Medulla oblongata (tissue), 1 donor: Measurements from ENCODE around the gene AHNAK.
"Not testable (repeated sequence)": the region's sequence is repeated elsewhere in the genome, so short reads cannot be mapped to it uniquely, and the experiment has no call there.

Experiments
- DNase-seq: peaks from one replicate; pipeline ENCODE4 v3.0.0-alpha.2; 2015; ENCODE audit errors: extremely low spot score

The AHNAK gene

DNA sequence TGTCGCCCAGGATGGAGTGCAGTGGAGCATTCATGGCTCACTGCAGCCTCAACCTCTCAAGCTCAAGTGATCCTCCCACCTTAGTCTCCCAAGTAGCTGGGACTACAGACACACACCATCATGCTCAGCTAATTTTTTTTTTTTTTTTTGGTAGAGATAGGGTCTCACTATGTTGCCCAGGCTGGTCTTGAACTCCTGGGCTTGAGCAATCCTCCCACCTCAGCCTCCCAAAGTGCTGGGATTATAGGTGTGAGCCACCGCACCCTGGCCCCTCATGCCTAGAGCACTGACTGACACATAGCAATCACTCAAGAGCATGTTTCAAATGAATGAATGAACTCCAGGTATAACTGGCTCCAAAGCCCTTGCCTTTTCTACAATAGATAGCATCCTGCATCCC lies 3.9 kb upstream of the AHNAK start:
- not testable (repeated sequence) for DNase-seq

DNA sequence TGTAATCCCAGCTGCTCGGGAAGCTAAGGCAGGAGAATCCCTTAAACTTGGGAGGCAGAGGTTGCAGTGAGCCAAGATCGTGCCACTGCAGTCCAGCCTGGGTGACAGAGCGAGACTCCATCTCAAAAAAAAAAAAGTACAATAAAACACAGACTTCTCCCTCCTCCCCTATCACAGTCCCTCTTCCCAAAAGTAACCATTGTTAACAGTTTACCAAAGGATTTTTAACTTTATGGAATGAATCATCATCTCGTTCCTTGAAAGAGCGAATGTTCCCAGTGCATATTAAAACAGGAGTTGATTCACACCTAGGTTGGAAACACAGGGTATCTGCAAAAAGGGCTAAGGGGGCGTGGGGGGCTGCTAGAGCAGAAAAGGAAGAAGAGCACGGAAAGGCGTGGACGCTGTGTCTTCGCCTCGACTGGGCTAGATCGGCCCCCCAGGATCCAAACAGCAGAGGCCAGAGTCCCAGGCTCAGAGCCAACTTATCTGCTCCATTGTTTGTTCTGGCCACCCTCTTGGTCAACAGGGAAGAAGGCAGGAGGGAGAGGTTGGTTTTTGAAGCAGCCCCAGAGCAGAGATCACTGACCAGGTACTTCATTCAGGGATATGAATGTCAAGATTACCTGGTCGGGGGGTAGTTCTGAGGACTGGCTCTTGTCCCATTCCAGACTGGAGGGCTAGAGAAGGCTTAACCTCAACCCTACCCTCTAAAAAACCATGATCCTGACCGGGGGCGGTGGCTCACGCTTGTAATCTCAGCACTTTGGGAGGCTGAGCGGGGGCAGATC lies 2.1 kb upstream of the AHNAK start:
- DNase-seq = no peak

DNA sequence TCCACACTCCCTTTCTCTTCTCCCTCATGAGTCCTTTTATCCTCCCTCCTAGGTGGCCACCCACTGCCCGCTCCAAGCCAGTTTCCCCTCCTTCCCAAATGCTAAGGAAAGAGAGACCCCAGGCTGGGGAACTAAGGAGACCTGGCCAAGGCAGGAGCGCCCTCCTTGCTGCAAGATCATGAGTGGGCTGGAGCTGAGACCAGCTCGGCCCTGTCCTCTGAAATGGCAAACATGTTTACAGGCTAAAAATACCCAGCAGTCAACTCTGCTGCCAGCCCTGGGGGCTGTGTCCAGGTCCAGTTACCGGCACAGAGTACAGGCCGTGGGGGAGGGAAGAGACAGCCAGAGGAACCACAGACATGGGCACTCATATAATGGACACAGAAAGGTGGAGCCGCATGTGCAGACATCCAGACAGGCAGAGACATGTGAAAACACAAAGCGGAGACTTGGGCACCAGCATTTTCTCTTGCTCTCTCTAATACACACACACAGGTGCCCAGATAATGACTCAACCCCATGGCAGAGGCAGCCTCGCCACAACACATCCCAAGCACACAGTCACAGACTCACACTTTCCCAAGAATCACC lies 1.2 kb upstream of the AHNAK start:
- no peak for DNase-seq

DNA sequence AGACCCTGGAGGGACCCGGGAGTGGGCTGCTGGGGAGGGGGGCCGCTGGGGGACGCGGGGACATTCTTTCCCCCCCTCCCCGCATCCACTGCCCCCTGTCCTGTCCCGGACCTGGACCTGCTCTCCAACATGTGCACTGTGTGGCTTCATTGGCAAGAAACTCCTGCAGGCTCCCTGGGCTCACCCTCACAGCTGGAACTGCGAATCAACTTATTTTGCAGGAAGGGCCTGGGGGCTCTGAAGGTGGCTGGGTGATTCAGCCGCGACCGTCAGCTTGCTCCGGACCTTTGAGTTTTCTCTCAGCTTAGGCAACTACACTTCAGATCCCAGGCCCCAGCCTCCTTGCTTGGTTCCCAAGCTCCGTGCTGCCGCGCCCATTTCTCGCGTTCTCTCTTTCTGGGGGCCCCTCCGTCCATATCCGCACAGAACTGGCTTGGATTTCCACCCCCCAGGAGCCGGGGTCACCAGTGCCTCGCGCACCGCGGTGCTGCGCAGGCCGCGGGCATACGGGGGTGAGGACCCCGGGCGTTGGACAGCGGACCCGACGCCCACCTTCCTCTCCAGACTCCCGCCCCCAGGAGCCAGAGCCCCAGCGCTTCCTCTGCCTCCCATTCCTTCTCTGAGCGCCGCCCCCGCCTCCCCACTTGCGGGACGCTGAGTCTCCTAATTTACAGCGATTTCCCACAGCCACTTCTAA lies 471 bp upstream of the AHNAK start:
- no peak for DNase-seq

DNA sequence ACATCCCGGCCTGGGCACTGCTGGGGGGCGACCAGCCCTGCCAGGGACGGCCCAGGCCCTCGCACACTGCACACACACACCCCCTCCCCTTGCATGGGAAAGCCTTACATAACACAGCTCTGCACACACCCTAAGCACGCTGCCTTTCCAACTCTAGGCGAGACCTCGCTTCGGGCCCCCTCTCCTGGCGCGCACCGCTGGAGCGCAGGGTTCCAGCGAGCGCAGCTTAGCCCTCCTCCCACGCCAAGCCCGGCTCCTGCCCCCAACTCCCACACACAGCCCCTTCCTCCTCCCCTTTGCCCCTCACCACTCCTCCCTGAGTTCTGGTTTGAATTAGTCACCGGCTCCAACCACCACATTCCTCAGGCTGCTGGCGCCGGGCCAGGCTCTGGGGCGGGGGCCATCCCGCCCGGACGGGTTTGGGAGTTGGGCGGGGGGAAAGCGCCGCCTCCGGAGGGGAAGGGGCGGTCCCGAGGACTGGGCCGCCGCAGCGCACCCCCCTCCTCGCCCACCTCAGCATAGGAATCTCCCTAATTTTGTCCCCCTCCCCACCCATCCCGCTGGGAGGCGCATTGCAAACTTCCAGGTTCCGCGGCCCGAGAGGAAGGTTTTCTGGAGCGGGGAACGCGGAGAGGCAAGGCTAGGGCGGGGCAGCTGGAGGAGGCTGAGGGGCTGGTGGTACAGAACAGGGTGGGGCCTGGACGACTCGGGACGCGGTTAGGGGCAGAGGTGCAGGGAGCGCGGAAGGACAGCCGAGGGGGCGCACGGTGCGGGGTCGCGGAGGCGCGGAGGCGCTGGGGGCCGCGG lies 966 bp downstream of the AHNAK start:
- peak; percentile 74 for DNase-seq

DNA sequence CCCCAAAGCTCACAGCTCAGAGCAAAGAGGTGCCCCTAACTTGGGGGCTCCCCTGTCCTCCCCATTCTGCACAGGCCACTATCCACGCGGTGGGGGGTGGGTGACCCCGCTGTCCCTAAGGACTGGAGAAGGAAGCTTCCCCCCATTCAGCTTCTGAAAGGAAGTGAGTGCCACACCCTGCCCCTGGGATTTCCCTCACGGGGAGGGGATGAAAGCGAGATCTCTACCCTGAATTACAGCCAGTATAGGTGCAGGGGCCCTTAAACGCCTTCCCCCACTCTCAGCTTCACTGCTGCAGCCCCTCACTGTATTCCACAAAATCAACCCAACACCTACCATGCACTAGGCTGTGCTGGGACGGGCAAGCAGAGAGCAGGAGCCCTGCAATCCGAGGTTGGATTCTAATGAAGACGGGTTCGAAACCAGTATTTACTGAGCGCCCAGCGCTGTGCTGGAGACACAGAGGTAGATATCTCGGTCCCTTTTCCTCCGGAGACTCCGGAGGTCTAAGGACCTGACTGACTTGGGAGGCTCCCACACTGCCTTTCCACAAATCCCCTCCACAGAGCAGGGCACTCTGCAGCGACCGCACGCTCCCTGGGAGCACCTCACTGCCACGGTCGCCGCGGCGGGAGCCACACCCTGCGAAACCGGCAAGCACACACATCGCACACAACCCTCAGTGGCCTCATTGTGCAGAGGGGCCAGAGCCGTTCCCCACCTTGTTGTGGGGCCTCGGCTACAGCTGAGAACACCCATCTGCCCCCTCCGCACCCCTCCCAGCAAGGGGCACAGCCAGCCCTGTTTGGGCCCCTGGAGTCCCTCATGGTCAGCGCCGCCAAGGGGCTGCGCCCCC lies 1.8 kb downstream of the AHNAK start:
- DNase-seq = no peak

DNA sequence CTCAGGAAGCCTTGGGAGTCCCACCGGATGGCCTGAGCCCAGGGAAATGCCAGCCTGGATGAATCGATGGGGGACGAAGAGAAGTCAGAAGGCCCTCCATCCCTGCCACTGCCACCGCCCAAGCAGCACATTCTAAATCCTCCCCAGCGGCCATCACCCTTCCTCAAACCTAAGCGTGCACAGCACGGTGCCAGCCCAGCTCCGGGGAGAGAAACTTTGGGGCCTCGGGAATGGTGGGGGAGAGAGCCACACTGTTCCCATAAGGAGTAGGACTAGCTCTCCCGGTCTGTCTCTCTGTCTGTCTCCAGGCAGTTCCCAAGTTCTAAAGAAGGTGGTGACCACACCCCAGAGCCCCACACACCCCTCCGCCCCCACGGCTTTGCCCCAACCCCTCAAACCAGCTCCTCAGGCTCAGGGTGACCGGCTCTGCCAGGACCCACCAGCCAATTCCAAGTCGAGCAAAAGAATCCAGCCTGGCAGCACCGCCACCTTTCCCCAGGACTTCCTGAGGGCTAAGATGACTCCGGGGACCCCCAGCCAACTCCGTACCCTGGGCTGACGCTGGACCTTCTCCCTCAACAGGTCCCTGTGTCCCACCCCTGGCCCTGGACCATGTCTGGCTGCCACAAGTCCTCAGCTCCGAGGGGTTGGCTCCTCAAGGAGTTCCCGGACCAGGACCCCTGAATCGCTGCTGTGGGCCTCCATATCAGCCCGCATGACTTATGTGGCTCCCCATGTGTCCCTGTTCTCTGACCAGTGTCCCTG lies 2.7 kb downstream of the AHNAK start:
- DNase-seq = no peak

DNA sequence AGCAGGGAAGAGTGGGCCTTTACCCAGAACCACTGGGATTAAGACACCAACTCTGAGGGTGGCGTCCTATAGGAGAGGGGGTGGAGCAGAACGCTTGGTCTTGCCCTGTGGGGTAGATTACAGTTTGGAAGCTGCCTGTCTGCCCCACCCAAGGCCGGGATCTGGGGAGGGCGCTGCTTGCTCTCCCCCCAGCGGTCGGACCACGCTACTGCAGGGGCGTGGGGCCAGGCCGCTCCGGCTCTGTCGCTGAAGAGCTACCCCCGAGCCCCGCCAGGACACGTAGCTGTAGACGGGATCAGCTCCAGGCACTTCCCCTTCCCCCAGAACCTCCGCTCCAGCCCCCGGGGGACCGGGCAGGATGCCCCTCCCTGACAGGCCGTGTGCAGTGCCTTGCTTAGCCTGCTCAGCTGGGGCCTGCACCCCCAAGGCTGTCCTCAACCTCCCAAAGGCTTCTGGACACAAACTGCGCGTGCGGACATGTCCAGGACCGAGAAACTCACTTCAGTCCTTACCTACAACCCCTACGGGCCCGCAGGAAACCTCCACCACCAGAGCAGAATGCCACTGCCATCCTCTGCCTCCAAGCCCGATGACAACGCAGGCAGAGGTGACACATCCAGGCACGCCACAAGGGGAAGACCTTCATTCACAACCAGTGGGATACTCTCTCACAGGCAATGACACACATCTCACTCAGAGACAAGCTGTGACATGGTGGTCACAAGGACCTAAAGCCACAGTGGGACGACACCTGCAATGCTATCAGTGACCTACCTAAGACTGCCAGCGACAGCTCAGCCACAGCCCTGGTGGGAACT lies 3.6 kb downstream of the AHNAK start:
- DNase-seq = peak; percentile 74

DNA sequence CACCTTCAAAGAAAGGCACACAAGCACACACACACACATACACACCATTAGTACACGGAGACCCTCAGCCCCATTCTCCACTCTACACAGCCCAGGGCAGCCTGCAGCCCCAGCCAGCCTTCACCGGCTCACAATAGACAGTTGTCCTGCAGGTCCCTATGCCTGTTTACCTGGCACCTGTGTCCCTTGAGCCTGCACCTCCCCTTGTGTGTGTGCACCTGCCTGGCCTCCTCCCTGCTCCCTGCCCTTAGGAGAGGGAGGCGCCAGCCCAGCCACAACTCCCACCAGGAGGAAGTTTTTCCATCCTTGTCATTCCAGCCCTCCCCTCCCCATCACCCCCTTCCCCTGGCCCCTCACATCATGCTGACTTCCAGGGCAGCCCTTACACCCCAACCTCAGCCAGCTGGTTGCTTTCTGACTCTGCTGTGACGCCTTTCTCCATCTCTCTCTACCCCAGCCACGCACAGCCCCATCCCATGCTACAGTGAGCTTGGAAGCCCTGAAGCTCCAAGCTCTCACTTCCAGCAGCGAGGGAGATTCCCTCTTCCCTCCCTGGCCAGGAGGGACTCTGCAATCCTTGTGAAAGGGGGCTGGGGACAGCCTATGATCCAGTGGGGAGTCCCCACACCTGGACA lies 4.4 kb downstream of the AHNAK start:
- DNase-seq = no peak

DNA sequence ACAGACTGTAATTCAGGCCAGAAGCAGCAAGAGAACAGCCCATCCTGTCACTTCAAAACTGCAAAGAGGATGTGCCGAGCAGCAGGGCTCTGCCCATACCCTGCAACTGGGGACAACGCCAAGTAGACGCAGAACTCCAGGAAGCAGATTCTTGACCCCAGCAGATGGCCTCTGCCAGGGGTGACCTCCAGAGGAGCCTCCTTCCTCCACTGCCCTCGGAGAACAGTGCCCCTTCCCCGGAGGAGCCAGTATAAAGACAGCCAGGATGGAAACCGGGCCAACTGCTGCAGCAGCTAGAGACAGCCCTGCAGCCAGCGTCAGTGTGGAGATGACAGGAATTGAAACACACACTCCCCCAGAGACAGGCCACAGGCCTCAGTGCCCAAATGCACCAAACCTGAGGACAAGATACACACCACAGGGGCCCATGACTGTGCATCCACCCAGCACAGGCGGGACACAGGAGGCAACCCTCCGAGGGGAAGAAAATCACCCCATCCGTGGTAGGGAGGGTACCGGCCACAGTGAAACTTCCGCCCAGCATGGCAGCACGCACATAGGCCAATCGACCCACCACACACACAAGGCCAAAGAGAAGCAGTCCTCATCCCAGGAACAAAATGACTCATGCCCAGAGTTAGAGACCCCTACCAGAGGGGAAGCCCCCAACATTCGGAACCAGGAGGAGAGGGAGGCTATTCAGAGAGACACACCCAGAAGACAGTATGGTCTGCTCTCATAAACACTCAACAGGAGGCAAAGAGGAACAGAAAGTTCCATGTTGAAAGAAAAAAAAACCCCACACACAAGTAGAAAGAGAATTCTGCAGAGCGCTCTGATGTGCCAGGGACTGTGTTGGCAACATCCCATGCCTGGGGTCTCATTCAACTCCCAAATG lies 5.6 kb downstream of the AHNAK start:
- DNase-seq = peak; percentile 49

DNA sequence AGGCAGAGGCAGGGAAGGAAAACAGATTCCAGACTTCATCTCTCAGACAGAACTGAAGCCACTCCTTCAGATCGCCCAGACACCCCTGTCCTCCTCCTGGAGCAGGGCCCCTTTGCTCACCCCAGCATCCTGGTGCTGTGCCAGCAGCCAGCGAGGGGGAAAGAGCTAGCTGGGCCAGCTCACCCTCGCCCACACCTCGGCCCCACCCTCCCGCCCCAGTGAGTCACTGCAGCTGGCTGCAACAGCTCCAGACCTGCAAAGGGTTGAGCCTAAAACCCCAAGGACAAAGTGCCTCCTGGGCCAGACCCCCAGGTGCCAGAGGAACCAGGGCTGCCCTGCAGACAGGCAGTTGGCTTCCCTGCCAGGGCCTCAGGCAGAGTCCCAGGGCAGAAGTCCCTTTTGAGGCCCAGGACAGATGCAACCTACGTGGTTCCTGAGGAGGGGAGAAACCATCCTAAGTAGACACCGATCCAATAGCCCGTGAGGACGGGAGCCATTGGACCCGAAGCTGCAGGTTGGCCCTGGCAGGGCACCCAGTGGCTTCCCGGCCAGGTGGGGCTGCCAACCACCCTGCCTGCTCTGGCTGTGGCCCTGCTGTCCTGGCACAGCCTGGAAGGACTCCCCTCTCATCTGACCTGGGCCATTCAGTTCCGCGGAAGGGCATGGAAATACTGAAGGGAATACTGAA lies 7.2 kb downstream of the AHNAK start:
- no peak for DNase-seq

DNA sequence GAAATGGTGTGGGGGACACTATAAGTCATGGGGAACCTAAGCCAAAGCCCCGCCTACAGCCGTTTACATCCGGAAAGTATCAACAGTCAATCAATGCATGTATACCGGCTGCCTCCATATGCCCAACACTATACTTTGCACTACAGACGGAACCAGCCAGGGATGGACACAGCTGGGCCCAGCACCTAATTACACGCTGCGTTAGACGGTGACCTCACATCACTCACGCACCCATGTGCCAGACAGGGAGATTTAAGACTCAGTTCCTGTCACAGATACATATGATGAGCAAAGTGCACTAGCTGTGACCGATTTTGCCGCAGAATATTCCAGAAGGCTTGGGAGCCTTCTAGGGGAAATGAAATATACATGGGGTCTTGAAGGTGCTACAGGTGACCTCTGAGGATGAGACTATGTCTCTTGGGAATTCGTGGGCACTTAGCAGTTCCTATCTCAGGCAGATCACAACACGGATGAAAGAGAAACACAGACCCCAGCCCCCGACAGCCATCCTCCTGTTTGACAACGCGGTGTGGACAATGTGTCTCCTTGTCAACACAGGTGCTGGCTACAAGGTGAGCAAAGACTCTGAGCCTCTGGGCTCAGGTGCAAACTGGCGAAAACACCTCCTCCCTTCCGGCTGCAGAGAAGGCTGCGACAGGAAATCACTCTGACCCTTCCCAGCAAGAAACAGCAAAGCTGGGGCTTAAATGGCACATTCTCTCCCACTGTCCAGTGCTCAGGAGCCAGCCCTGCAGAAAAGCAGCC lies 8.0 kb downstream of the AHNAK start:
- no peak for DNase-seq

DNA sequence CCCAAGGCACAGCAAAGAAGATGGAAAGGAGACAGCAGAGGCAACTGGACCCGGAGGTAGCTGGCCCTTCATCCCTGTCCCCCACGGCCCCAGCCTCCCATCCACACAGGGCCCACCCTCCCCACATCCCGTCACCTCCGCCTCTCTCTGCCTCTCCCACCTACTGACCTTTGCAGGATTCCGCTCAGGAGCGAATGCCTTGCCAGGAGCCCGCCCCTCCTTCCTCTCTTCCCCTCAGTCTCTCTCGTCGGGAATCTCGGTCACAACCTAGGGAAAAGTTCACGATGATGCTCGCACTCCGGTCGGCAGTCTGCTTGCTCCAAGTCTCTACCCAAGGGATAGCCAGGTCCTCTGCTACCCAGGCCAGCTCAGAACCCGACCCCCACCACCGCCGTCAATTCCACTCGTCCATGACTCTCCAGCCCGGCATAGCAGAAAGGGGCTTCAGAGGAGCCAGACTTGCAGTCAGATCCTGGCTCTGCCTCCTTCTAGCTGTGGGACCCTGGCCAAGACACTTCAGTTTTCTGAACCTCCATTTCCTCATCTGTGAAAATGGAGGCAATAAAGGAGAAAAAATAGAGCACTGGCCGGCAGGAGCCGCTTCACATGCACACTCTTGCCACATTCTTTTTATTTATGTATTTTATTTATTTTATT lies 10.2 kb downstream of the AHNAK start:
- DNase-seq = no peak

DNA sequence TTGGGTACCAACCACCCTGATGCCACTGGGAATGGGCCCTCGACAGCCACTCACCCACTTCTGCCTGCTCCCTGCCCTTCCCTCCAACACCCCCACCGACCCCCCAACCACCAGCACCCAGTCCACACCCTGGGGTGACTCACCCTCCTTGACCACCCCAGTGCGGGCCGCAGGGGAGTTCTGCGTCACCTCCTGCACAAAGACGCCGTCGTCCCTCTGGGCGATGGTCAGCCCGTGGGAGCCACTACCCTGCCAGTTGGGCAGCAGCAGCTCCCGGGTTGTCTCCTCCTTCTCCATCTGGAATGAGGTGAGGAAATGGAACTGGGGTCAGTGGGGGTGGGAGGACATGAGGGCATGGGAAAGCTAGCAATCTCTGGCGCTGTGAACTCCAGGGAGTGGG lies 10.8 kb downstream of the AHNAK start:
- DNase-seq = no peak

DNA sequence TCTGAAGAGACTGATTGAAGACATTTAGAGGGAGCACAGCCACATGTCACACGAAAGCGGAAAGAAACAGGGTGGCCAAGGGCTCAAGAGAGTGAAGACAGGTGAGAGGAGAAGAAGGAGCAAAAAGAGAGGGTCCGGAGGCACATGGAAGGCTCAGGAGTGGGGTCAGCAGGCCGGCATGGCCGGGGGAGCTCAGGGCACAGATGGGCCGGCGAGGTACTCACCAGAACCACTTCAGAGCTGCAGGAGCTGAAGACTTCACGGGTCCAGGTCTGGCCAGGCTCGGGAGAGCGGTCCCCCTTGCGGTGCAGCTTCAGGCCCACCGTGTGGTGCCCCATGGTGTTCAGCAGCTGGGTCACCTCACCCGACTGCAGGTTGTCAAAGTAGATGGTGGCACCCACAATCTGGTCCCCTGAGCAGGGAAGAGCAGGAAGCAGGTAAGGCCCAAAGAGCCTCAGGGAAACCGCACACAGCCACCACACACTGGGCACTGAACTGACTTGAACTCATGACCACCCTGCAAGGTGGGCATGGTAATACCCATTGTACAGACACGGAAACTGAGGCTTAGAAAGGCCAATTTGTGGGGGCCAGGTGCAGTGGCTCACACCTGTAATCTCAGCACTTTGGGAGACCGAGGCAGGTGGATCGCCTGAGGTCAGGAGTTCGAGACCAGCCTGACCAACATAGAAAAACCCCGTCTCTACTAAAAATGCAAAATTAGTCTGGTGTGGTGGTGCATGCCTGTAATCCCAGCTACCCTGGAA lies 11.6 kb downstream of the AHNAK start:
- DNase-seq = no peak
